Left cardiac atrium (tissue), 4 donors: ENCODE data around the gene L3HYPDH. TPM values are rescaled to one million over a fixed set of nuclear protein-coding genes. Genes with fewer than 3 reads are reported as not detected.
A peak's percentile ranks its signal among the peaks of the same experiment; 100 is the strongest.
"Not testable (repeated sequence)": the region's sequence is repeated elsewhere in the genome, so short reads cannot be mapped to it uniquely, and the experiment has no call there.

ENCODE experiments used
- ATAC-seq, 2 donors: fragments of 200-7000 bp; cut with Tn5 transposase; one replicate each; pipeline ENCODE4 v1.9.1; 2020; ENCODE audit warnings: mild to moderate bottlenecking in 2 of 2, moderate library complexity in 2 of 2
- DNase-seq: peaks from one replicate; pipeline ENCODE4 v3.0.0-alpha.2; 2020
- intact Hi-C, 2 donors: fragments of 100-400 bp; cut with DNase I; formaldehyde crosslinking; loops; one replicate each; pipeline versions ENCODE4 v1.14.1 to v1.15.1; 2022 to 2023
- total RNA-seq, 2 donors: library from RNA; stranded (reverse); fragmentation: NEBNext Ultra II Directional; extraction: Animal tissue kit (Norgen Biotek cat#: 25700); gene quantifications; one replicate each; pipeline ENCODE4 v1.2.1, GENCODE V29; 2021
- donor health status: DM: no; HTN: yes; CAD: no.
- donor health status: DM: no; HTN: yes; CAD: no; lungs with severe emphysema.
- donor health status: DM: yes; HTN: yes; CAD: no.
- donor health status: Dilated cardiomyopathy.

Gene L3HYPDH
- total RNA-seq, 2 donors from 2014 or later = 15.2 to 22.0 TPM

DNA sequence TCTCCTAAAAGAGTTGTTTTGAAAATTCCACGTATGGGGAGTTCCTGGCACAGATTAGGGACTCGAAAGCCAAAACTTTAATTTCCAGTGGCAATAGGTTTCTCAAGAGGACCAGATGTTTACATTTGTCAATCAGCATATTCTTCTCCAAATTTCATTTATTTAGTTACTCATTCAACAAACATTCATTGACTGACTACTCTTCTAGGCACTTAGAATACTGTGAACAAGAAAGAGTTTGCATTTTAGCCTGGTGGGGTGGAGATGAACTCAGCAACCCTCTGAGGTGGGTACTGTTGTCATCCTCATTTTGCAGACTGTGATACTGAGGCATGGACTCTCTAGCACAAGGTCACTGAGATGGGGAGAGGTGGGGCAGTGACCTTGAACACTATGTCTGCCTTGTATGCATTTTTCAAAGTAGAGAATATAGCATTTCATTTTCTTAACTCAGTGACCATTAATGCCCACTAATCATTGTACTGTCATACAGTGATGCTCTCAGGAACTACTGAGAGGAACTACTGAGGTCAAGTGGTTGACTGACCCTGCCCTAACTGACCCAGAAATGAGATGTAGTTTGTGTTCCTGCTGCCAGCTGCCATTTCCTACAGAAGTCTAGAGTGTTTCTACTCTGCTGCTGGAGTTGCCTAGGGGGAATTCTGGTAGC lies 2.2 kb downstream of the L3HYPDH start:
- DNase-seq = no peak
- intact Hi-C loops = no loop called here
- no peak for ATAC-seq

DNA sequence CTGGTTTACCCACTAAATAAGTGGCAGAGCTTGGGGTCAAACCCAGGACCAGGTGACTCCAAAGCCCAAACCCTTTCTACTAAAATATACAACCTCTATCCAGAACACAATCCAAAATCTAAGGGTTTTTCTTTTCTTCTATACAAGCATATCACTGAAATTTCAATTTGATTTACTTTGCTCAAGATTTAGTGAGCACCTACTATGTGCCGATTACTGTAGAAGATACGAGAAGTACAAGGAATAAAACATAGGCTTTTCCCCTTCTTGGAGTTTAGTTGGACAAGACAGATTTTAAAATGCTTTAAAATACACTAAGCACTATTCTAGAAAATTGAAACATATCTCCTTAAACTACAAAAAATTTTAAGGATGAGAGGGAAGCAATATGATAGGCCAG lies 2.8 kb downstream of the L3HYPDH start:
- ATAC-seq (no peak), DNase-seq (no peak)
- intact Hi-C loops = no loop called here

DNA sequence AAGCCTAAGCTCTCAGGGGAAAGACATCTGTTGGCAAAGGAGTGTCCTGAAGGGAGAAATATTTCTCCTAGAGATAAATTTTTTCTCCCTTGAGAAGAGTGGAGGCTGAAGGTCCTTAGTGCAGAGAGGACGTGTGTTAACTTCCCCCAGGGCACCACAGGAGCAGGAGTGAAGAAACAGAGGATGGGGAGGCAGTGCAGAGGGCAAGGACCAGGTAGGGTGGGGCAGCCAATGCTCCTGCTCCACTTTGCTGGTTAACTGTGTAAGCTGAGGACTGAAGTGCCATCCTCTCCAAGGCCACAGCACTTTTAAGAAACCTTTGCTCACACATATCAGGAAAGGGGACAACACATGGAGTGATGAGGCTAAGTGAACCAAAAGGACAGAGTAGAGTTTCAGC lies 4.0 kb downstream of the L3HYPDH start:
- intact Hi-C loops = no loop called here
- ATAC-seq (no peak), DNase-seq (no peak)

DNA sequence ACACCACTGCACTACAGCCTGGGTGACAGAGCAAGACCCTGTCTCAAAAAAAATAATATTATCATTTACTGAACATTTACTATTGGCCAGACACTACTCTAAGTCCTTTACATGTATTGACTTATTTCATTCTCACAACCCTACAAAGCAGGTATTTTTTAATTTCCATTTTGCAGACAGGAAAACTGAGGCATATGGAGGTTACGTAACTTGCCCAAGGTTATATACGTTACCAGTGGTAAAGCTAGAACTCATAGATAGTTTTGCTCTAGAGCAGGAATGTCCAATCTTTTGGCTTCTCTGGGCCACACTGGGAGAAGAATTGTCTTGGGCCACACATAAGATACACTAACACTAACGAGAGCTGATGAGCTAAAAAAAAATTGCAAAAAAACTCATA lies 5.7 kb downstream of the L3HYPDH start:
- ATAC-seq (no peak), DNase-seq (no peak)
- intact Hi-C loops = no loop called here

DNA sequence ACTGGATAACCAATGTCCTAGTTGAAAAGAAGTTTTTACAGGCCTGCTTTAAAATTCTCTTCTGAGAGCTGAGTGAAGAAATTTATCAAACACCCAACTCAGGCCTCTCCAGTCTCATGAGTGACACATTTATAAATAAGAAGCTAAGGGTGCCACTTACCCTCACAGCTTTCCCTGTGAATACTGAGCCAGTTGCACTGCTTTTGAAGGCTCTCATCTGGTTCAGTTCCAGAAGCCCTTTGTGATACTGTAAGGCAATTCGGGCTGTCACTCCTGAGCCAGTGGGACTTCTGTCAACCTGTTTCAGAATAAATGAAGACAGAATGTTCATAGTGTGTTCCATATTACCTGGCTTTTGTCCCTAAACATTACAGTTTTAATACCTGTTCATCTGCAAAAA lies 8.5 kb downstream of the L3HYPDH start:
- peak; percentile 80 to 82 for ATAC-seq
- no peak for DNase-seq
- intact Hi-C loops = no loop called here

DNA sequence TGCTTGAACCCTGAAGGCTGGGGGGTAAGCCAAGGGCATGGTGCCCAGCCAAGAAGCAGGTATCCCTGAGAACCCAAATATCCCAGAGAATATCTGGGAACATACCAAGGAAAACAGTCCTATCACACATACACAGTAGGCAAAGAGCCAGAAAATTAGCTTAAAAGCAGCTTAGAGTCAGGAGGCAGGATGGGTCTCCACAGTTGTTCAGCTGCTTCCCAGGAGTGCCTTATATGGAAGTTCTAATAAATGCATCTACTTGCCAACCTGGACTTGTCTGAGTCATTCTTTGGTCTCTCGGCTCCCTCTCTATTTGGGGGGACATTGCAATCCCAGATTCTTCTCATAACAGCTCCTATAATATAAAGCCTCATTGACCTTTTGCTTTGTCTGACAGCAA lies 10.0 kb downstream of the L3HYPDH start:
- no peak for DNase-seq
- peak; percentile 45 to 48 for ATAC-seq
- intact Hi-C loops = no loop called here

DNA sequence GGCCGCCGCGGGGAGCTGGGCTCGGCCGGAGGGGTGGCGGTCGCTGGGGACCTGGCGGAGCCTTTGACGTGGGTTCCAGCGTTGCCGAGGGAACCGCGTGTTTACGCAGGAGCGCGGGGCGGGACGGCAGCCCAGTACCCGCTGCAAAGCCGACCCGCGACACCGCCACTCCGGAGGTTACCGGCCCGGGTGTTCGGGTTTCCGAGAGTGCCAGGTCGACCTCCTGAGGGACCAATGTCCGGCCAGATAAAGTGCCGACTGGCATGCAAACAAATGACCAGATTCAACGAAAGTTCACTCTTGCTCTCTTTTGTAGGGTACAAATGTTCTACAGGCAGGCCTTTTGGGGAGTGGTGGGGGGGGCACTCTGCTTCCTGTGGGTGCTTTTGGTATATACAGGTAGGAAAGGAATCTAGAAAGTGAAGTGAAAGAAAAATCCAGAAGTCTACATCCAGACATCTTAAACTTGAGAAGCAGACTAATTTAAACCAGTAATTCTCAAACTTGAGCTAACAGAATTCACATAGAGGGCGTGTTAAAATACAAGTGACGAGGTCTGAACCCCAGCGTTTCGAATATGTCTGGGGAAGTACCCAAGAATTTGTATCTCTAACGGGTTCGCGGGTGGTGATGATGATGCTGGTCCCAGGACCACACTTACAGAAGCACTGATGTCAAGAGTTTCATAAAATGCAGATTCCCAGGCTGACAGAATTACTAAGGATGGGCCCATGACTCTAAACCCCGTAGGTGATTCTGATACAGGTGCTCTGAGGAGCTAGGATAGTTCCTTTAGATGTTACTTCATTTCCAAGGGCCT lies 18.7 kb downstream of the L3HYPDH start, which contains the start of gene GPR135:
GPR135 (minus strand) TSS at position 65 of the 820 bp plus-strand sequence. CDS start 154 bp downstream, outside the sequence.
- DNase-seq (no peak), ATAC-seq (peak; percentile 62 to 65)
- intact Hi-C loops = no loop called here

DNA sequence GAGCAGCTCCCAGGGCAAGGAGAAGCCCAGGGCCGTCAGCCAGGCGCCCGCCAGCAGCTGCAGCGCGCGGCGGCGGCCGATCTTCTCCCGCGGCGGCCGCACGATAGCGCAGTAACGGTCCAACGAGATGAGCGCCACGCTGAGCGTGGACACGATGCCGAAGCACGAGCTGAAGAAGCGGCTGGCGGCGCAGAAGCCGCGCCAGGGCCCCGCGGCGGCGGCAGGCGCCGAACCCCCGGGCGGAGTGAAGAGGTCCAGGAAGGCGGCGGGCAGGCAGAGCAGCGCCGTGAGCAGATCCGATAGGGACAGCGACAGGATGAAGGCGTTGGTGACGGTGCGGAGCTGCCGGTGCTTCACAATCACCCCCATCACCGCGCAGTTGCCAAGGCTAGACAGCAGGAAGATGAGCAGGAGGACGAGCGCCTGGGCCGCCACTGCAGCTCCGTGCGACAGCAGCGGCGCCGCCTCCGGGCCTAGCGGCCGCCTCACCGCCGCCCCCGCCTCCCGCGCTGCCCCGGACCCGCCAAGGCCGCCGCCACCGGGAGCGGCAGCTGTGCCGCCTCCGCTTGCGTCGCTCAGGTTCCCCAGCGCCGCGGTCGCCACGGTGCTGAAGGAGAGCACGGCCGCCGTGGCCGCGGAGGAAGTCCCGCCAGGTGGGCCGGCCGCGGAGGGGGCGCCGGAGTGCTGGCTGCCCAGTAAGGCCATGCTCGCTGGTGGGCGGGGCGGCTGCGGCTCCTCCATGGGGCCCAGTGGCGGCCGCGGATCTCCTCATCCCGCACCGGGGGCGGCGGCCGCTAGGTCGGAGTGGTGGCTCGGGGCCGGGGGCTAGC lies 19.5 kb downstream of the L3HYPDH start:
- intact Hi-C loops = no loop called here
- peak; percentile 79 for DNase-seq

DNA sequence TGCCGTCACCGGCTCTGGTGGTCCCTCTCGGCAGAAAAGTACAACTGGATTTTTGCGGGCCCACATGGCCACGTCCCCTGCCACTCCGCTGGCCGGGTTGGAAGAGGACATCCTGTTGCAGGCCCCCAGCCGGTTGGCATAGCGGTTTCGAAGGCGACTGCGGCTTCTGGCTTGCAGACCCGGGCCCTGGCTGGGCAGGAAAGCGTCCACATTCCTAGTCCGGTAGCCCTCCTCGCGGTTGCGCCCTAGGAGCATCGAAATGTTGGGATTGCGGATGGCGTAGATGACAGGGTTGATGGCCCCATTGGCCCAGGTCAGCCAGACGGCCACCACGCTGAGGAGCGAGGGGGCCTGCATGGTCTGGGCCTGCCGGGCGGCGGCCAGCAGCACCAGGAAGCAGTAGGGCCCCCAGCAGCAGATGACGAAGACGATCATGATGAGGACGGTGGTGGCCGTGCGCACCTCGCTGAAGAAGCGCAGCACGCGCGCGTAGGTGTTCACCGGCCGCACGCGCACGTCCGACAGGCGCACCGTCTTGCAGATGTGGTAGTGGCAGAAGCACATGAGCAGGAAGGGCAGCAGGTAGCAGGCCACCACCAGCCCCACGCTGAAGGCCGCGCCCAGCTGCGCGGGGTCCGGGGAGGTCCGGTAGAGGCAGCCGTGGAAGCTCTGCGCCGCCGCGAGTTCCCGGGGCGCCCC lies 20.3 kb downstream of the L3HYPDH start:
- intact Hi-C loops = no loop called here
- DNase-seq (no peak), ATAC-seq (peak; percentile 4 to 5)

More for the DNA sequence above, 19.5 kb downstream of the L3HYPDH start:
- ATAC-seq = peak; percentile 89 to 92

DNA sequence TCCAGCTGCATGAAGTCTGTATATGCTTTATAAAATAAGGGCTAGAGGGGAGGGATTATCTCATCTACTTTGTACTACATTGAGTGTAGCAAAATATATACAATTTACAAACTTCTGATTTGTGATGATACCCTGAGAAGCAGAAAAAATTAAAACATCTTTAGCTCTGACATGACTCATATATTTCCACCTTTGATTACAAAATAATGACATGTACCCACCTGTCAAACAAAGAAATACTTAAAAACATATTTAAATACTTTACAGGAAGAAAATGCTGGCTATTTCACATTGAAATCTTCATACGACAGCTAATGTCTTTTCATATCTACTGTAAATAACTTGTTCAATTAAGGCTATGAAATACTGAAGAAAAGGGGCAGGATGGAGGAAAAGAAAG lies 22.3 kb downstream of the L3HYPDH start:
- ATAC-seq (no peak), DNase-seq (no peak)
- intact Hi-C loops = no loop called here

DNA sequence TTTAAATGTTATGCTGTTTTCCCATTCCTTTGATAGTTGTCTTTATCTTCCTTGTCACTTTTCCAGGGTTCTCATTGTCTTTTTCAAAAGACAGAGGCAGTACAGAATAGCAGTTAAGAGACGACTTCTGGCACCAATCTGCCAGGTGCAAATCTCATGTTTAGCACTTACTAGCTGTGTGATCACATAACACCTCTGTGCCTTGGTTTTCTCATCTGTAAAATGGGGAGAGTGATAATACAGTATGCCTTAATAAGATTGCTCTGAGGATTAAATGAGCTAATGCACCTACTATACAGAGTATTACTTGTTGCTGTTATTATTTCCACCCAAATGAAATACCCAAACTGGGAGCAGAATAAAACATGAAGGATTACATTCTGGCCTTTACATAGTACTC lies 23.8 kb downstream of the L3HYPDH start:
- intact Hi-C loops = no loop called here
- no peak for DNase-seq
- ATAC-seq = no peak

DNA sequence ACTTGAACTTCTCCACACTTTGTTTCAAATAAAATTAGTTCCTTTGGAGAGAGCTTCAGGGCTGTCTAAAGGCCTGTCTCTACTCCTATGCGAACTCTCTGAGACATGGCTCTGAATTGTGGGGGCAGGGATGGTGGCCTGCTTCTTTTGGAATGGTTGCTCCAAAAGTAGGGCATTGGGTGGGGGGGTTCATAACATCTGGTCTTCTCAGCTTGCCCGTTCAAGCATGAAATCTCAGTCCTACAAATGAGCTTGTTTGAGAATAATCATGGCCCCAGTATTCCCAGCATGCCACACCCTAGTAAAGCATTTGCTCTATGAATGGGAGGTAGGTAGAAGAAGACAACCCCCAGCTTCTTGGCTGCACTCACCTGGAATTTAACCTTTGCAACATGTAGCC lies 25.7 kb downstream of the L3HYPDH start:
- intact Hi-C loops = no loop called here
- no peak for ATAC-seq
- no peak for DNase-seq

DNA sequence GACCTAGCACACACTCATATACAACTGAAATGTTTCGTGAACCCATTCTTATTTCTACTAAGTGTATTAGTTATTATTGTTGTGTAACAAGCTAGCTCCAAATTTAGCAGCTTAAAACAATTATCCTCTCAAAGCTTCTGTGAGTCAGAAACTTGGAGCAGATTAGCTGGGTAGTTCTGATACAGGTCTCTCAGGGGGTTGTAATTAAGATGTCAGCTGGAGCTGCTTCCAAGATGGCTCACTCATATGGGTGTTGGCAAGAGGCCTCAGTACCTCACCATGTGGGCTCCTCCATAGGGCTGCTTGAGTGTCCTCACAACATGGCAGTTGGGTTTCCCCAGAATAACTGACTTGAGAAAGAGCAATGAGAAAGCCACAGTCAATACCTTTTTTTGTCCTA lies 28.8 kb downstream of the L3HYPDH start:
- no peak for DNase-seq
- intact Hi-C loops = no loop called here
- ATAC-seq = peak in 1 of 2 donors; percentile 77

DNA sequence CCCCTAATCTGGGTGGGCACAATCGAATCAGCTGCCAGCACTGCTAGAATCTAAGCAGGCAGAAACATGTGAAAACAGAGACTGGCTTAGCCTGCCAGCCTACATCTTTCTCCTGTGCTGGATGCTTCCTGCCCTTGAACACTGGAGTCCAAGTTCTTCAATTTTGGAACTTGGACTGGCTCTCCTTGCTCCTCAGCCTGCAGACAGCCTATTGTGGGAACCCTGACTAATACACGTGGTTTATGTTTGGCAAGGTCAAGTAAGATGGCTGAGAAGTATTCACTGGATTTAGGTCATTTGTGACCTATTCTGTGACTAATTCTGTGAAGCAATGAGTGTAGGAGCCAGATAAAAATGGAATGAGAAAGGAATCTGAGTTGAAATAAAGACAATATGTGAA lies 30.1 kb downstream of the L3HYPDH start:
- DNase-seq (no peak), ATAC-seq (peak; percentile 90 to 94)
- intact Hi-C loops = no loop called here

DNA sequence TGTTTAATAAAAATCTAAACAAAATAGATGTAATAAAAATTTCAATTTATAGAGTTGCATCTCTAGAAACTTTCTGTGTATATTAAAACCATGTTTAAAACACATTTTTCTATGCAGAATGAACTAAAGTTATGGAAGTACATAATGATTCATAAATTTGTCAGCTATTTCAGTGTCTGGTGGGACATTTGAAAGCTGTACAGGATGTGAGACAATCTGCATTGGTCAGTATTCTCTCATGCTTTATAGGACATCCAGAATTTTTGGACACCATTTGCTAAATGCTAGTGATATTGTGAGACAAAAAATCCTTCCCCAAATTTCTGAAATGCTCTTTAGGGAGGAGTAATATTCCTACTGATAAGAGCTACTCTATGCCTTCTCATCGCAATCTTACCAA lies 32.4 kb downstream of the L3HYPDH start:
- DNase-seq = no peak
- intact Hi-C loops = no loop called here
- ATAC-seq = no peak

DNA sequence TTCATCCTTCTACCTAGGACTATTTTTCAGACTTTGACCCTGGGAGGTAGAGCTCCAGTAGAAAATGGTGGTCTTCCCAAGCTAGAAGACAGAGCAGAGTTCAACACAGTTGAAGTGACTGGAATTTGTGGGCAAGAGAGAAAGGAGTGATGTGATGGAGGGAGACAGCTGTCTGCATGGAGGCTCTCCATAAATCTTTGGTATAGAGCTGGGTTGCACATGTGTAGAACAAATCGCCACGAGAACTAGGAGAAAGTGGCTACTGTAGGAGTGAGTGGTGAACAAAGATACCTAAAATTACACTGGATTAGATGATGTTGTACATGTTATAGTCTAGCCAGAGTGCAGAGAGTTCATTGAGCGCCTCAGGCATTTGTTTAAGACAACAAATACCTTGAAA lies 33.5 kb downstream of the L3HYPDH start:
- intact Hi-C loops = no loop called here
- ATAC-seq = no peak
- no peak for DNase-seq

DNA sequence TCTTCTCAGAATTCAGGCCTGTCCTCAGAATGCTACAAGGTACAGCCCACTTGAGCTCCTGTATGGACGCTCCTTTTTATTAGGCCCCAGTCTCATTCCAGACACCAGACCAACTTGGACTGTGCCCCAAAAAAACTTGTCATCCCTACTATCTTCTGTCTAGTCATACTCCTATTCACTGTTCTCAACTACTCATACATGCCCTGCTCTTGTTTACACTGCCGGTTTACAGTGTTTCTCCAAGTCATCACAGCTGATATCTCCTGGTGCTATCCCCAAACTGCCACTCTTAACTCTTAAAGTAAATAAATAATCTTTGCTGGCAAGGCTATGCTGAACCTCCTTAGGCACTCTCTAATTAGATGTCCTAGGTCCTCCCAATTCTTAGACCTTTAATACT lies 35.5 kb downstream of the L3HYPDH start:
- DNase-seq, intact Hi-C loops, ATAC-seq: not testable (repeated sequence)

DNA sequence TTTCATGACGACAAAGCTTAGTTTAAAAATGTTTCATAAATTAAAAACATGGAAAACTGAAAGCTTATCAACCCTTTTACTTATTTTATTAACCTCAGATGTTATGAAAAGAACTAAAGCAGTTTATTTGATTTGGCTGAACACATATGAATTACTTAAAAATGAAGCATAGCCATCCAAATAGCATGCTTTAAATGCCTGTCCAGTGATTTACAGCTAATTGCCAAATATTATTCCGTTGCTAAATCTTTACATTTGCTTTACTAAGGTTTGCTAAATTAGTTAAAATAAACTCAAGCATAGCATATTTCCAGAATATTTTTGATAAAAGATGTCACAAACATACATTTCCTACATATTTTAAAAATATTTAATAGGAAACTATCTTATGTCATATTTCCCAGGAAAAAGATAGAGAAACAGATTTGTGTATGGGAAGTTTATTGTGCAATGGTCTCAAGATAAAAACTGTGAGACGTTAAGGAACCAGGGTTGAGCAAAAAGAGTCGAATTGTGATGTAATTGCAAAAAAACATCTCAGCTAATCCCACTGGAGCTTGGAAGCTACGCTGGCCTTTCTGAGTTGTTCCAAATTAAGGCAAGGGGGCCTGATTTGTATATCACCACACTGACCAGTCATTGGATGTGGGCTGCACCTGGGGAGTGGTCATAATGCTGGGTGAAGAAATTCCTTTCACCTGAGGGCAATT lies 44.8 kb downstream of the L3HYPDH start:
- ATAC-seq = peak; percentile 58 to 68
- intact Hi-C loops = no loop called here
- no peak for DNase-seq
